Fibroblast of lung (primary cell): ENCODE data around the gene PRSS33. TPM values are rescaled to one million over a fixed set of nuclear protein-coding genes. Genes with fewer than 3 reads are reported as not detected.

Source experiments
- DNase-seq, 2 donors: peaks; one replicate each; pipeline versions ENCODE4 v3.0.0 to v3.0.0-alpha.2; 2010; ENCODE audit warnings: low read depth in 2 of 2
- H2AFZ ChIP-seq: 2 replicates; pipeline ENCODE4 v1.5.1; 2012; ENCODE audit warnings: low read length, control low read depth, inconsistent platforms
- H3K27ac ChIP-seq: 2 replicates; pipeline ENCODE4 v1.5.1; 2011; ENCODE audit warnings: low read length, control low read depth; ENCODE audit not compliant: insufficient read depth
- H3K27me3 ChIP-seq: 2 replicates; pipeline ENCODE4 v1.5.1; 2011; ENCODE audit warnings: mild to moderate bottlenecking, low read length; ENCODE audit not compliant: control insufficient read depth, insufficient read depth
- H3K36me3 ChIP-seq: 2 replicates; pipeline ENCODE4 v1.5.1; 2011; ENCODE audit warnings: low read length; ENCODE audit not compliant: control insufficient read depth, insufficient read depth
- H3K4me1 ChIP-seq: 2 replicates; pipeline ENCODE4 v1.5.1; 2011; ENCODE audit warnings: low read length; ENCODE audit not compliant: control insufficient read depth, insufficient read depth; ENCODE audit errors: extremely low read depth
- H3K4me2 ChIP-seq: 2 replicates; pipeline ENCODE4 v1.5.1; 2011; ENCODE audit warnings: low read length, control low read depth; ENCODE audit not compliant: insufficient read depth; ENCODE audit errors: extremely low read depth
- H3K4me3 ChIP-seq, 4 experiments: fragments of 200-600 bp in 1 of 4; sonication (generic) in 1 of 4; replicated peaks in 1 of 4; 2 replicates each; pipeline ENCODE4 v1.5.1; 2011 to 2016; ENCODE audit warnings: low read length in 4 of 4, low read depth in 3 of 4, mild to moderate bottlenecking in 3 of 4, control low read depth in 2 of 4, inconsistent platforms in 1 of 4, mixed read lengths in 1 of 4; ENCODE audit not compliant: insufficient read depth in 1 of 4; ENCODE audit errors: control extremely low read depth in 1 of 4
- H3K79me2 ChIP-seq: 2 replicates; pipeline ENCODE4 v1.5.1; 2012; ENCODE audit warnings: mild to moderate bottlenecking, low read length, inconsistent platforms; ENCODE audit not compliant: control insufficient read depth, insufficient read depth
- H3K9ac ChIP-seq: 2 replicates; pipeline ENCODE4 v1.5.1; 2011; ENCODE audit warnings: mild to moderate bottlenecking, low read length, control low read depth; ENCODE audit not compliant: insufficient read depth
- H3K9me3 ChIP-seq: 2 replicates; pipeline ENCODE4 v1.5.1; 2012; ENCODE audit warnings: low read depth, low read length; ENCODE audit not compliant: control insufficient read depth, insufficient read depth
- H4K20me1 ChIP-seq: 2 replicates; pipeline ENCODE4 v1.5.1; 2011; ENCODE audit warnings: low read length; ENCODE audit not compliant: control insufficient read depth, insufficient read depth; ENCODE audit errors: extremely low read depth
- EZH2 ChIP-seq: IDR thresholded peaks from 2 replicates; pipeline ENCODE4 v1.5.1; 2012; ENCODE audit warnings: low read length, control low read depth, mild to moderate bottlenecking; ENCODE audit errors: missing control alignments
- polyA plus RNA-seq, 2 donors: library from polyadenylated mRNA; depleted of rRNA in 1 of 2; stranded (reverse) in 1 of 2; unstranded in 1 of 2; fragments of >200 nt; gene quantifications; 2 replicates each; pipeline ENCODE4 v1.2.1, GENCODE V29; 2011 to 2012; ENCODE audit warnings: missing spikeins in 1 of 2
- total RNA-seq: library from RNA; depleted of rRNA; stranded (reverse); fragments of >200 nt; gene quantifications from 2 replicates; pipeline ENCODE4 v1.2.1, GENCODE V29; 2014
- TF ChIP-seq, protein P1 (sequence below), 2 donors: IDR thresholded peaks in 1 of 2; conservative IDR thresholded peaks in 1 of 2; 1 replicate in 1 of 2; 2 replicates in 1 of 2; pipeline ENCODE4 v1.5.1; 2011 to 2012; ENCODE audit warnings: low read length in 2 of 2, control low read depth in 1 of 2, inconsistent platforms in 1 of 2, low read depth in 1 of 2, mild to moderate bottlenecking in 1 of 2

The PRSS33 gene
- total and polyA plus RNA-seq, 2 donors (not counting 1 experiment from before 2014, with no cell fraction given), result not detected

DNA sequence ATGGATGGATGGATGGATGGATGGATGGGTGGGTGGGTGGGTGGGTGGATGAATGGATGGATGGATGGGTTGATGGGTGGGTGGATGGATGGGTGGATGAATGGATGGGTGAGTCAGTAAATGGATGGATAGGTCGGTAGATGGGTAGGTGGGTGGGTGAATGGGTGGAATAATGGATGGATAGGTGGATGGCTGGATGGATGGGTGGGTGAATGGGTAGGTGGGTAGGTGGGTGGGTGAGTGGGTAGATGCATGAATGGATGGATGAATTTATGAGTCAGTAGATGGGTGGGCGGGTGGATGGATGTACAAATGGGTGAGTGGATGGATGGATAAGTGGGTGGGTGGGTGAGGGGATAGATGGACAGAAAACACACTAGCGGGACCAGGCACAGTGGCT is 47.6 kb upstream of the PRSS33 start:
- H3K27me3 ChIP-seq, result no peaks in the 10 kb centered on the region
- TF ChIP-seq, protein P1, sequence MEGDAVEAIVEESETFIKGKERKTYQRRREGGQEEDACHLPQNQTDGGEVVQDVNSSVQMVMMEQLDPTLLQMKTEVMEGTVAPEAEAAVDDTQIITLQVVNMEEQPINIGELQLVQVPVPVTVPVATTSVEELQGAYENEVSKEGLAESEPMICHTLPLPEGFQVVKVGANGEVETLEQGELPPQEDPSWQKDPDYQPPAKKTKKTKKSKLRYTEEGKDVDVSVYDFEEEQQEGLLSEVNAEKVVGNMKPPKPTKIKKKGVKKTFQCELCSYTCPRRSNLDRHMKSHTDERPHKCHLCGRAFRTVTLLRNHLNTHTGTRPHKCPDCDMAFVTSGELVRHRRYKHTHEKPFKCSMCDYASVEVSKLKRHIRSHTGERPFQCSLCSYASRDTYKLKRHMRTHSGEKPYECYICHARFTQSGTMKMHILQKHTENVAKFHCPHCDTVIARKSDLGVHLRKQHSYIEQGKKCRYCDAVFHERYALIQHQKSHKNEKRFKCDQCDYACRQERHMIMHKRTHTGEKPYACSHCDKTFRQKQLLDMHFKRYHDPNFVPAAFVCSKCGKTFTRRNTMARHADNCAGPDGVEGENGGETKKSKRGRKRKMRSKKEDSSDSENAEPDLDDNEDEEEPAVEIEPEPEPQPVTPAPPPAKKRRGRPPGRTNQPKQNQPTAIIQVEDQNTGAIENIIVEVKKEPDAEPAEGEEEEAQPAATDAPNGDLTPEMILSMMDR (conservative IDR thresholded peaks at IDR 0.05 in 1 of 2, IDR thresholded peaks at IDR 0.05 in 1 of 2; ENCODE audit: low read depth in 1 of 2, low read length in 2 of 2), result no peak
- no peak for TF ChIP-seq EZH2
- no peaks in the 10 kb centered on the region for H4K20me1 ChIP-seq
- H3K4me2 ChIP-seq, result no peak overlapping the region
- no peaks in the 10 kb centered on the region for H3K9me3 ChIP-seq
- no peak overlapping the region for H3K27ac ChIP-seq
- DNase-seq, result no peak
- no peak overlapping the region for H3K9ac ChIP-seq
- H3K4me1 ChIP-seq, result peaks cover 7% of the 10 kb centered on the region
- no peak overlapping the region for H3K4me3 ChIP-seq
- no peak overlapping the region for H2AFZ ChIP-seq
- H3K79me2 ChIP-seq, result no peaks in the 10 kb centered on the region
- no peaks in the 10 kb centered on the region for H3K36me3 ChIP-seq

DNA sequence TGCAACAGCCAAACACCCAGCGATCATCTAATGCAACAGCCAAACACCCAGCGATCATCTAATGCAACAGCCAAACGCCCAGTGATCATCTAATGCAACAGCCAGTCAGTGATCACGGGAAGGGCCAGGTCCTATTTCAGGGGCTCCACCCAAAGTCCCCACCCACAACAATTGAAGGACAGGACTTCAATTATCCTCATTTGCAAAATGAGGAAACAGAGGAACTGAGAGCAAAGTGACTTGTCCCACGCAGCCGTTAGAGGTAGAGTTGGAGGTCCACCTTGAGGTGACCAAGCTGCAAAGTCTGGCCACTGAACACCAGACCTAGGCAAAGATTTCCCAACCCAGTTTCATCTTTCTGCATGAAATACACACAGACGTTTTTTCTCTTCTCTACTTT is 46.4 kb upstream of the PRSS33 start:
- peaks cover 4% of the 10 kb centered on the region for H3K27me3 ChIP-seq
- no peaks in the 10 kb centered on the region for H3K9me3 ChIP-seq
- H4K20me1 ChIP-seq, result no peaks in the 10 kb centered on the region
- H3K79me2 ChIP-seq, result no peaks in the 10 kb centered on the region
- TF ChIP-seq, protein P1 (conservative IDR thresholded peaks at IDR 0.05 in 1 of 2, IDR thresholded peaks at IDR 0.05 in 1 of 2; ENCODE audit: low read depth in 1 of 2, low read length in 2 of 2), result no peak
- TF ChIP-seq EZH2, result no peak
- DNase-seq, result no peak
- H3K9ac ChIP-seq, result no peak overlapping the region
- peaks cover 3% of the 10 kb centered on the region for H3K4me1 ChIP-seq
- H2AFZ ChIP-seq, result no peak overlapping the region
- no peak overlapping the region for H3K27ac ChIP-seq
- H3K36me3 ChIP-seq, result no peaks in the 10 kb centered on the region
- H3K4me3 ChIP-seq, result no peak overlapping the region
- no peak overlapping the region for H3K4me2 ChIP-seq

DNA sequence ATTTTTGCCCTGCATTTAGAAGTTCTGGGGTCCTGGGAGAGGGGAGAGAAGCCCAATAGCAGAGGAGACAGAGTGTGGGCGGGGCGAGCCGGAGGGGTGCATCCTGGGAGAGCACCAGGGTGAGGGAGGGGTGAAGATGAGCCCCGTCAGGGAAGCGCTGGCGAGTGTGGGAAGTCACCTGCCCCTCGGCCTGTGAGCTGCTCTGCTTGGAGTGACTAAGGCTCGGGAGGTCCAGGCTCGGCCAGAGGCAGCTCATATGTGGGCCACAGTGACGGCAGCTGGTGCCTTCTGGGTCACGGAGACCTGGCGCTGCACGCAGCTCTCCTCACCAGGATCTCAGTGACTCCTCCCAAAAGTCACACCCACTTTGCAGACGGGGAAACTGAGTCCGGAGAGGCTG is 43.8 kb upstream of the PRSS33 start:
- H2AFZ ChIP-seq, result no peak overlapping the region
- H4K20me1 ChIP-seq, result no peaks in the 10 kb centered on the region
- H3K36me3 ChIP-seq, result no peaks in the 10 kb centered on the region
- no peaks in the 10 kb centered on the region for H3K79me2 ChIP-seq
- no peak overlapping the region for H3K27ac ChIP-seq
- H3K9me3 ChIP-seq, result no peaks in the 10 kb centered on the region
- peaks cover 4% of the 10 kb centered on the region for H3K27me3 ChIP-seq
- H3K4me1 ChIP-seq, result peaks cover 3% of the 10 kb centered on the region
- H3K4me3 ChIP-seq, result no peak overlapping the region
- DNase-seq, result no peak
- no peak overlapping the region for H3K9ac ChIP-seq
- TF ChIP-seq EZH2, result no peak
- TF ChIP-seq, protein P1 (conservative IDR thresholded peaks at IDR 0.05 in 1 of 2, IDR thresholded peaks at IDR 0.05 in 1 of 2; ENCODE audit: low read depth in 1 of 2, low read length in 2 of 2), result no peak
- H3K4me2 ChIP-seq, result no peak overlapping the region
